ENCODE data around the gene KAT6B.
A peak's percentile ranks its signal among the peaks of the same experiment; 100 is the strongest.

The KAT6B gene

DNA sequence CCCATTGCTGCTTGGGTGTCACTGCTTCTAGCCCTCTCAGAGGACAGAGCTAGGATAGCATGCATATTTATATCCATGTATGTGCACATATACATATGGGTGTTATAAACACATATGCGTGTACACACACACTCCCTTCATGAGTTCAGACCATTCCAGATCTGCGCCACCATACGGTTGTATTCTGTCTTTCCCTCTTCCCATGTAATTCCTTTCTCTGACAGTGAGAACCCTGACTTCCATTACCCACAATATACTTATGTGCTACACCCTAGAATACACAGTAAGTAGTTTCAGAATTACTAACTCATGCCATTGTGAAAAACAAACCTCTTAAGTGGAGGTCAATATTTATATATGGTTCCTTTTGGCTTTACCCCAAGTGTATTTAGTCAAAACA lies 168.5 kb downstream of the KAT6B start:
- DNase-seq: no peak

DNA sequence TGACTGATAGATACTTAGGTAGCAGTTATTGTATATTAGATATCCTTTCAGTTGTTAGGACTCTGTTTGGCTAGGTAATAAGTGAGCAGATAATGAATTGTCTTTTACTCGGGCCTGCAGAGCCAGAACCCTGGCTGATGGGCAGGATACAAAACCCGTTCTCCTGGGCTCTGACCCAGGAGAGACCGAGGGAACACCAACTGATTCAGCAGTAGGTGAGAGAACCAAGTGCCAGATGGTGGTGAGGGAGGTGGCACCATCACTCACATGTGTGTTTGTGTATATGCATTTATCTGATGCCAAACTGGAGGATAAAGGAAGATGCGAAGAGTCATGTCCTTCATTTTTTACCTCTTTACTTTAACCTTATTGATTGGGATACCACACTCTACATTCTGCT lies 169.4 kb downstream of the KAT6B start:
- DNase-seq: no peak

DNA sequence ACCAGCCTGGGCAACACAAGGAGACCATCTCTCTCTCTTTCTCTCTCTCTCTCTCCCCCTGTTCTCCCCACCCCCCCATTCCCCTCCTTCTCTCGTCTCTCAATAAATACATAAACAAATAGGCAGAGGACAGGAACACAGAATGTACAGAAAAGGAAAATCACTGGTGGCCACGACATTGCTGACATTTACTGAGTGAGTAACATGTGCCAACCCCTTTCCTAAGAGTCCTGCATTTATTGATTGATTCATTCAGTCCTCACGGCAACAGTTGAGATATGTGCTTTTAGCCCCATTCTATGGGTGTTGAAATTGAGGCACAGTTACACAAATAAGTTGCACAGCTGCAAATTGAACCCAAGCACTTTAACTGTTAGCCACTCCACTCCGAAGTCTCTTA lies 170.8 kb downstream of the KAT6B start:
- no peak for DNase-seq

DNA sequence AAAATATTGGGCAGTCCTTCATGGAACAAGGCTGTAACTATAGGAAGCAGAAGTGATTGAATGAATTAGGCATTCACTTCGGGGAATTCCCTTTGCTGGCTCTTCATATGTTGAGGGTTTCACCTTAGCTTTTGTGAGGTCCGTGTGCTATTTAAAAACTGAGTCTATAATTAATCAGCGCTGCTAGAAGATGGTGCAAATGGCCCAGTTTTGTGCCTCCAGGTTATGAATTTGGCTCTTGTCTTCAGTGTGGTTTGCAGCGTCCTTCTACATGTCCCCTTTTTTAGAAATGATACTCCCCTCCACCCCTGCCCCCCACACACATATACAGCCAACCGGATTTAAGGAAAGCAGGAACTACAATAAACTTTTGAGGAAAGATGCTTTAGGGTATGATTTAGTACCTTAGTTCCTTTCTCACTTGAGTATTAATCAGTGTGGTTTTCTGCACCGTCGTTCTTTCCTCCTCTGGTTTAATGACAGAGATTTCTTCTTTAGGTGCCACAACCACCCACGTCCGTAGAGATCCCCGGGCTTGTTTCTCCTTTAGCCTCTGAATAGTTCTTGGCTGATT lies 174.4 kb downstream of the KAT6B start:
- no peak for DNase-seq

DNA sequence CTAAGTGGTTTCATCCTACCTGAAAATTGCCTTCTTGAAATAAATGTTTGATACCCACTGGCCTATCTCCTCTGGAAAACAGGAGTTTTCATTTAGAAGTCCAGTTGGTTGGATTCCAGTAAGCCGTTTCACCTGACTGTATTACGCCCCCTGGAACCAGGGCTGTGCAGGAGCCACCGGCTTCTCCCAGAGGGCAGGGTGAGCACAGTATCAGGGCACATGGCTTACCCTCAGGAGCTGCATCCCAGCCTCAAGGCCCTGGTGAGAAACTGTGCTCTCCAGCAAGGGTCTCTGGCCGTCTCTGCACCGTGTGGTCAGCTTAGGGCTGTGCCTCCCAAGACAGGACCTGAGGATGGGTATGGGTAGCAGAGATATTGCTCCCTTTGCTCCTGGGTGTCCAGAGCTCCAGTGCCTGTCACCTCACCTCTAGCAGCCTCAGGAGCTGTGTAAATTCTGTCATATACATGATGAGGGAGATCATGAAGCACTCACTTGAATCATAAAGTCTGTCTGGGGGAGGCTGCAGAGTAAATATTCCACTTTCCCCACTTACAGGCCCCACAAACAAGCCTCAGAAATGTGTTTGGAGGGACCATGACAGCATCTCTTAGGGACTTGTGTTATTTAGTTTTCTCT lies 175.4 kb downstream of the KAT6B start:
- no peak for DNase-seq

DNA sequence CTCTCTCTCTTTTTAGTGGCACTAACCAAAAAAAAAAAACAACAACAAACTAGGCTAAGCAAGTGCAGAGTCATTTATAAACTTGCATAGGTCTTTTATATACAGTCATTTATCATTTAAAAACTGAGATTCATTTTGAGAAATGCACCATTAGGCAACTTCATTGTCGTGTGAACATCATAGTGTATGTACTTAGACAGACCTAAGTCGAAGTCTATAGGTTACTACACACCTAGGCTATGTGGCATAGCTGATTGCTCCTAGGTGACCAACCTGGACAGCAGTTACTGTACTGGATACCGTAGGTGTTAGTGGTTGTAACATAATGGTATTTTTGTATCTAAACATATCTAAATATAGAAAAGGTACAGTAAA lies 175.9 kb downstream of the KAT6B start:
- DNase-seq: no peak

DNA sequence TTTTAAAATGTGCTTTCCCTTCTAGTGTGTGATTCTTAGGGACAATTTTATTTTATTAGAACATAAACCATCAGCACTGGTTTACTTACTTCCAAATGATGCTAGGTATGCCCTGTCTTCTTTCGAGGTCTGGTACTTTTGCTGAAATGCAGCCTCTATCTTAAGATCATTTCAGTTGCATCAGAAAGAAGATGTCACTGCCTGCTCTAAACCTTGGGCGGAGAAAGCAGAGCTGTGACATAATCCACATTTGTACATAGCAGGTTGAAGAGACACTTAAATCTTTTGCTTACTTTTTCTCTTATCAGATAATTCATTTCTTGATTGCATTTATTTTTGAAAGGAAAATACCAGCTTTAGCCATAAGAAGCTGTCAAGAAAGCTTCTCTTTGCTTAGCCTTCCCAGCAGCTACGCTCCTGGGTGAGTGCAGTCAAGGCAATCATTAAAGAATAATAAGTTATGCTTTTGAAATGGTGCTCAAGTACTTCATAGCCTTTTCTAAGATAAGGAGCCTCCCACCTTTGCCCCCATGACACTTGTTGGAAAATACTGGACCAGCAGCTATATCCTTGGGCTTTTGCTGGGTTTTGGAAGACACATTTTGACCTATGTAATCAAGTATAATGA lies 176.7 kb downstream of the KAT6B start:
- no peak for DNase-seq

DNA sequence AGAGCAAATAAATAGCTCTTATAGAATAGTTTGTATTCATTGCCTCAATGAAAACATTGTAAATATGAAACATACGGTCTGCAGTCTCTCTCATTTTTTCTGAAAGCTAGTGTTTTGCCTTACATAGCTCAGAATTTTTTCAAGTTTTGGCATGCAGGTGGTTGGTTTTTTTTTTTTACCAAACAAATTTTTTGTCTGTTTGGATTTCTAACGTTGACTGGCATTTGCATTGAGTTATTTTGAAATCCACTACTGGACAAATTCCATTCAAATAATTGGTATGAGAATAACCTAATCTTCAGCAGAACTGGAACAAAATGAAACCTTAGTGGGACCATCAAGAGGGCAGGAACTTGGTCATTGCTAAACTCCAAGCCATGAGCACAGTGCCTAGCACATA lies 177.5 kb downstream of the KAT6B start:
- DNase-seq: no peak

DNA sequence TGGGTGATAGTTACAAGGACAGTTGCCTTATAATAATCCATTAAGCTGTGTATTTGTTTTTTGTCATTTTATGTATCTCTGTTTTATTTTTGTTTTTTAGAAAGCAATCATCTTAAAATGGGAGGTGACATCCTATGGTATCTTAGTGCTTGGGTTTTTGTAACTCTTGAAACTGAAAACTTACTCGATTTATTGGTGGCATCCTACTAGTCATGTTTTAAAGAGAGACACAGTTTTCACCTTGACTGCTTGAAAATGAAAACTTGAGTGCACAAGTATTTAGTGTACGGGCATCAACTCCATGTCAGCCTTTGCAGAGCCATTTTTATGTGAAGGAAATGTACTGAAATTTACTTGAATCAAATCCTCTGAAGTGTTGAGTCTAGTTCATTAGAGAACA lies 181.2 kb downstream of the KAT6B start:
- DNase-seq: no peak

DNA sequence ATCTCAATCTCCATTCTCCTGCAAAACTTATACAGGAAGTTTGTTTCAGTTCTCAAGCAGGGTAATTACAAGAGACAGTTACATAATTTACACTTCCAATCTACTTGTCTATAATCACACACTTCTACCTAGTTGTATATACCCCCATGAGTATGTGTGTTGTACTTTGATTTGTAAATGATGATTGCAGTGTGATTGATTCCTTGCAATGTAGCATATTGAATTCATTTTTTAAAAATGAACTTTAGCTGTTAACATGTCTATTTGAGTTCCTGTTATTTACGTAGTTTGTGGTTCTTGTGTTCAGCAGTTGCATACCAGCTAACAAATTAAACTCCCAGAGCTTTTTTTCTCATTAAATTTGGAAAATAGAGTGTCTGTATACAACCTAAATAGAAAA lies 182.6 kb downstream of the KAT6B start:
- DNase-seq: no peak

DNA sequence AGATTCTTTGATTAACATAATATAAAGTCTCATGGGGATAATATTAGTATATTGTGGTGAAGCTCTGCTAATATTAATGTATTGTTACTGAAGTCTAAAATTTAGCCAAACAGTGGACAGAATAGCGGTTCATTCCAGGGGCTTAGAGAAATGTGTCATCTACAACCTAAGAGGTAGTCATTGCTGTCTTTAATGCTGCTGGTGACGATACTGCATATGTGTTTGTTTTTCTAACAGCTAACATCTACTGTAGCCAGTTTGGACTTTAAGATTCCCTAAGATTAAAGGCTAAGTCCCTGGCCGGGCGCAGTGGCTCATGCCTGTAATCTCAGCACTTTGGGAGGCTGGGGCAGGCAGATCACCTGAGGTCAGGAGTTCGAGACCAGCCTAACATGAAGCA lies 183.0 kb downstream of the KAT6B start:
- no peak for DNase-seq

DNA sequence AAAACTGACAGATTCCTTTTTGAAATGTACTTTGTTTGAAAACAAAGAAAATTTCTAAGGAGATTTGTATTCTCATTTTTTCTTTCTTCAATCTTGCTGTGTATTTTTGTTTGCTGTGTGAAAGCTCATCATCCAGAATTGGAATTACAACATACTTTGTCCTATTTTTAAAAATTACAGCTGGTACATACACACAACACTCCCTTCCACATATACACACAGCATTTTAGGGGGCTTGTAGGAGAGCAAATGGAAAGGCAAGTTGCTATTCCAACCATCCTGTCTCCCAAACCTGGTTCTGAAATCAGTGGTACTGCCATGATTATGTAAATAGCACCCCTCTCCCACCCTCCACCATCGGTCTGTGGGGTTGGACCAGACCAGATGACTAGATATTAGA lies 184.0 kb downstream of the KAT6B start:
- DNase-seq: no peak

DNA sequence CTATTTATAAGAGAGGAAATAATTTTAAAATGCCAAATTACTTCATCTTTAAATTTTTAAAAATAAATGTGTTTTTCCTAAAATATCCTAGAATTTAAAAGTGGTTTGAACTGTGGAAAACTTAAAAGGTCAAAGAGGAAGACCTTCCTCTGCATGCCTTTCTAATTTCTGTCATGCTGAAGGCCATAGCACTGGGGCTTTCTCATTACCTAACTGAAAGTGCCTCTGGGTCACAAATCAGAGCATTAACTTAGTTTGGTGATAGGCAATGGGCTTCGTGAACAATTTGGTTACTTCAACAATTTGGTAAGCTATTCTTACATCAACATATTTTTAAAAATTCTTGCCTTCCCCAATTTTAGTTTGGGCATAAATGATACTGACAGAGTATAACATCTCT lies 184.8 kb downstream of the KAT6B start:
- DNase-seq: no peak

DNA sequence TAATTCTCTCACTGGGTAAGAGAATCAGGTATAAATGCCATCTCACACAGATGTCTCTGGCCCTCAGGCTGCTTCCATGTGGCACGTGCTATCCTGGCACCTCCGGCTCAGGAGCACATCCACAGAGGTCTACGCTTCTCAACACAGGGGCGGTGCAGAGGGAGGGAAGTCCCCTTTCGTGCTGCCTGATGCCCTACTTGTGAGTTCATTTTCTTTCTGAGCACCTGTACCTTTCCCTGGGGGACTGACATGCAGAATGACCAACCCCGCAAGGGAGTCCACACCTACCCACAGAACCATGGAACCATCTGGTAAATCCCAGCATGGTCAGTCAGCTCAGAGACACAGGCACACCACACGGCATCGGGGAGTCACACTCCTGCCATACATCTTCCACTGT lies 186.1 kb downstream of the KAT6B start:
- no peak for DNase-seq

DNA sequence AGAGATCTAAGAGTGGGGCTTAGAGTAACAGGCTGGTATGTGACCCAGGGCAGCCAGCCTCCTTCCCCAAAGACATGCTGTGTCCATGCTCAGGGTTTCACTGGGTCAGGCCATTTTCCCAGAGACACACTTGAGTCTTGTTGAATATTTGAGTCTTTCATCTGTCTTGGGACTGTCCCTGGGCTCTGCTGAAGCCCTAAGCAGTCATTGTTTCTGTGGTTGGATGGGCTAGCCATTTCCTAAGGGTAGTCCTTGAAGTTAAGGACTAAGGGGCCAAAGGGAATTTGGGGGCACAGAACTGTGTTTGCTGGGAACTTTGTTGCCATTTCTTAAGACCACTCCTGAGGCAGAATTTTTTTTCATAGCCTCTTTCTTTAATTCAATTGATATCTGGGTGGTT lies 186.6 kb downstream of the KAT6B start:
- DNase-seq: no peak

DNA sequence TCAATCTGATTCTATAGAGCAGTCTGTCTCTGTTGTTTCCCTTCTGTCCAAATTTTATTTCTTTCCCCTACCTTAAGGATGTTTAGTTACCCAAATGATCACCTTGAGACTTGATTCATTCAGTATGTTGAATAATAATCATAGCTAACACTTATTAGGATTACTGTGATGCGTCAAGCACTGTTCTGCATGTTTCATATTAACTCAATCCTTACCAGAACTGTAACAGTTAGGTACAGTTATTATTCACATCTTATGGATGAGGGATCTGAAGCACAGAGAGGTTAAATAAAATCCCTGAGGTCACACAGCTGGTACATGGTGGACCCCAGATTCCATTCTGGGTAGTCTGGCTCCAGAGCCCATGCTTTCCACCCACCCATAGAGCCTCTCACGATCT lies 187.1 kb downstream of the KAT6B start:
- DNase-seq: no peak

DNA sequence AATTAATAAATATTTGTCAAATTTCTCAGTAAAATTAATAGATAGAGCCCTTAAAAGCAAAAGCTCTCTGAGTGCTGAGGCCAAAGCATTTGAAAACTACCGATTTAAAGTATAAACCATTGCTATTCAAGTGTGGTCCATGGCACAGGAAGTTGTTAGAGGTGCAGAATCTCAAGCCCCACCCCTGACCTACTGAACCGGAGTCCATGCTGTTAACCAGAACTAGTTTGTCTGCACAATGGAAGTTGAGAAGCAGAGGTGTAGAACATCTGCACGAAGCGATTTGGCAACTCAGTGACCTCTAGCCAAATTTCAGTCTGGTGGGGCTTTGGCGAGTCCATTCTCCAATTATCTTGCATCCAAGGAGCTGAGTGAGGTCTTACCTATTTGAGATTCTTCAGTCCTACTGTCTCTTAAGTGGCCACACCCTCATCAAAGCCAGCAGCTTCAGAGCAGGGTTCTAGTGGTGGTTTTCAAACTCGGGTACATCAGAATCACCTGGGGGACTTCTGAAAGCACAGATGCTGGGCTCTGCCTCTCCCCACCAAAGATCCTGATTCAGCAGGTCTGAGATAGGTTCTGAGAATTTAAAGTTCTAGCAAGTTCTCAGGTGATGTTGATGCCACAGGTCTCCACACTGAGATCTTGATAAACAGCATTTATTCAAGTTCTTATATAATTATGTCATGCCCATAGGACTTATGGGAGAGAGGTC lies 188.3 kb downstream of the KAT6B start:
- no peak for DNase-seq

DNA sequence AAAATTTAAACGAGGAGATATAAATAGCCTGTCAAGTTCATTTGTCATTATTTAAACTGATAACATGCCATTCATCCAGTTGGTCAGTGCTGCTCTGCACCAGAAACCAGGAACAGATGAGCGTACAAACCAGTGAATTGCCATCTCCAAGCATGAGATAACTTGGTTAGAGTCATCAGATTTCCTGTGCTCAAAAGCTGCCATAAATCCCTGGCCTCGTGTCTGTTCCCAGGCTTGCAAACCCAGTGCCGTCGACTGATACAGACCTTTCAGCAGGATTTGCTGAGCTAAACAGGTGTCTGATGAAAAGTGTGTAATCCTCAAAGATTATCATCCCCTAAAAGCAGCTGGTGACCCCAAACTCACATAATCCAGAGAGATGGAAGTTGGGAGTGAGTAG lies 189.0 kb downstream of the KAT6B start:
- DNase-seq: no peak

DNA sequence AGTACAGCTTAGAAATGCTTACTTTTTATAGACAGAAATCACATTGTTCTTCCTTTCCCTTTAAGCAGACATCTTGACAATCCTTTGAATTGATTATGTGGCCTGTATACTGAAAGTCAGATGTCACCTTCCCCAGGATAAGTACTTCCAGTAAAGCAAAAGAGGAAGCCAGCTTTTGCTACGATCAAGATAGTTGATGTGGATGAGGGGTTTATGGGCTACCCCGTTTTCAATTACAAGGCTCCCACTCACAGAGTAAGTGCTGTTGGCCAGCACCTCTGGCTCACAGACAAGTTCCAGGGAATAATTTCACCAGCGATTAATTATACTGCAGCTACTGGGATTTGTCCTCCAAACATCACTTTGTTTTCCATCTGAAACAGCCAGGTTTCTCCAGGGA lies 189.9 kb downstream of the KAT6B start:
- DNase-seq: no peak

DNA sequence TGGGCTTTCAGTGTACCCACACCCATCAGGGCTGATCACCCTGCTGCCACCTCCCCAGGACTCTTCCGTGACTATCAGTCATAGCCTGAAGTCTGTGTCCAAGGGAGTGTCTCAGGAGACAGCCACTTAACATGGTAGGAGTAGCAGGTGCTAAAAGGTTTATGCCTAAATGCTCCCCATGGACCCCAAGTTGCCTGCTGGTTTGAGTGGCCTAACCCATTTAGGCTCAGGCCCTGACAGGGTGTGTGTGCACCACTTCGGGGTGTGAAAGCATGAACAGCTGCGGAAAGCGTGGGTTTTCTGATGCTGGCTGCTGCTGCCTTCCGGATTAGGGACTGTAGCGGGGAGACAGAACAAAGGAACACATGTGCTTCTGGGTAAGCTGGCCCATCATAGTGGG lies 191.9 kb downstream of the KAT6B start:
- DNase-seq: no peak

DNA sequence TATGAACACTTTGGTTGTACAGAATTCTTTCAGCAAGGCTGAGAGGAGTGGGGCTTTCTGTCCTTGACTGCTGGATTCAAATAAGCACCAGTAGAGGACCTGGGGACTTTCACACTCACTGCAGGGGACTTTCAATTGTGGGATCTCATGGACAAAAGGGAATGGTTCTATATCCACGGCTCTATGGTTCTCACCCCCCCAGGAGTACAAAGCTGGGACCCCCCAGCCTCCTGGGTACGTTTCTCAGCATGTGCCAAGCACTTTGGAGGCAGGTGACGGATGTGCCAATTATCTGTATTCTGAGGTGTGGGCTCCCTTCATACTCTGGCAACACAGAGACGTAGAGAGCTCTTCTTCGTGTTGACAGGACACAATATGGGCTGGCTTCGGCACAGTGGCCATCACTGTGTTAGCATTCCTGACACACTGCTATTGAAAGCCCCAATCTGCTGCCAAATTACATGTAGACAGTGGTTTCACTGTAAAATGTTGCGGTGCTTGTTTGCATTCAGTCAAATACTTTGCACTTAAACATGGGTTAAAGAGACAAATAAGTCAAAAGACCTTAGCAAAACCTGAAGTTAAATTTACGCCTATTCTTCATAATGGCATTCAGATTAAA lies 192.4 kb downstream of the KAT6B start:
- DNase-seq: no peak

DNA sequence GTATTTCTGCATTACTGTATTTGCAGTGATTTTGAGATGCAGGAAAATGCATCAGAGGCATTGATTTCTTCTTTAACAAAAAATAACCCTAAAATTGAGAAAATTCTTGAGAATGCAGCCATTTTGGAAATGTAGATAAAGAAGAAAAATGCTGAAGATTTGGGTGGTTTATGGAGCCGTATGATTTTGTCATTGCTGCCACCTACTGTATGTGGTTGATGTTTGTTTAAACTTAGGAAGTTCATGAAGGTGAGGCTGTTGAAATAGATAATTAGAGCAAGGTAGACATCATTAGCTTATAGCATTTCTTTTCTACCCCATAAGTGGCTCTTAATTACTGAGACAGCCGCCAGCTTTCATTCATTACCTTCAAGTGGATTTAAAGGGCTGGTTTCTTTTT lies 193.0 kb downstream of the KAT6B start:
- peak; percentile 14 for DNase-seq

DNA sequence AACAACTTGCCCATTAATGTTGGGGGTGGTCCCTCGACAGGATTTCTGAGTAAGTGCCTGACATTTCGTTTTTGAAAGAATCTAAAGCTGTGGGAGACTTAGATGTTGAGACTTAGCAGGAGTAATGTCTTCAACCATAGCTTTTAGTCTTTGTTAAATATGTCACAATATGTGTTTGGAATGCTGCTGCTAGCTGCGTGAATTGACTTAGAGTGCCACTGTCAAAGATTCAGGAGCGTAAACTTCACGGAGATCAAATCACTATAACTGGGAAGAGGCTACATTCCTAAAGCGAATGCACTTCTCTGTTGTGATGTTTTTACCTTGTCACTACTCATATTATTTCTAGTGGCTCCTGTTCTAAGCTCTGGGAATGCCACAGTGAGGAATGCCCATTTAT lies 193.8 kb downstream of the KAT6B start:
- DNase-seq: no peak
